ENCODE data around the gene CREB3L2.

The CREB3L2 gene

DNA sequence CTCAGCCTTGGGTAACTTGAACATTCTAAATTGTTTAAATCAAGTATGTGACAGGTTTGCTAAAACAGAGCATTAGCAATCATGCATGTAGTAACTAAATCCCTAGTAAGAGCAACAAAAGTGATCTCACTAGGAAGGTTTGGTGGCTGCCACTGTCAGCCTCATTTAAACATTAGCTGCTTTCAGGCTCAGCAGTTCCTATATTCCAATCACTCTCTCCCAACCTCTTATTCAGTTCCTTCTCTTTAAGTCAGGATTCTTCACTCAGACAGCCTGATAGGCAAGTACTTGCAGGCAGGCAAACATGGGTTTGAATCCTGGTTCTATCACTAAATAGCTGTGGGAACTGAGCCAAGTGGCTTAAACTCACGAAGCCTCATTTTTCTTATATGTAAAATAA, 3.6 kb downstream of the CREB3L2 start:
- H3K4me3 ChIP-seq (replicated peaks; ENCODE audit: low read depth, low read length), result no peak overlapping the region

DNA sequence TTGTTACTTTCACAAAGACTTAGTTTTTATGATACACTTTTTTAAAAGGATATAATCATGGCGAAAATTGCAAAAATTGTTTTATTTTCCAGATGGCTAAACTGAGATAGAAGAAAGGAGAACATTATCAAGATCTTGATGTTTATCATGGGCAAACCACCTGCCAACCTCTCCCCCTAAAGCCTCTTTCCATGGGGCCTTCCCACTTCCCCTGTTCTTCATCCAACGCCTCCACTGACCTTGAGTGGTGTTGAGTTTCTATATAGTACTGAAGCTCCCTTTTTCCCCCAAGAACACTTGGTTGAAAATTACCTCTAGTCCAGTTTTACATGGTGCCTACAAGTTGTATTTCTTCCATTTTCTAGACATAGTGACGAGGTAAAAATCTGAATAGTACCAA, 5.0 kb downstream of the CREB3L2 start:
- no peak for DNase-seq (ENCODE audit: low read depth)
- TF ChIP-seq, protein P1, sequence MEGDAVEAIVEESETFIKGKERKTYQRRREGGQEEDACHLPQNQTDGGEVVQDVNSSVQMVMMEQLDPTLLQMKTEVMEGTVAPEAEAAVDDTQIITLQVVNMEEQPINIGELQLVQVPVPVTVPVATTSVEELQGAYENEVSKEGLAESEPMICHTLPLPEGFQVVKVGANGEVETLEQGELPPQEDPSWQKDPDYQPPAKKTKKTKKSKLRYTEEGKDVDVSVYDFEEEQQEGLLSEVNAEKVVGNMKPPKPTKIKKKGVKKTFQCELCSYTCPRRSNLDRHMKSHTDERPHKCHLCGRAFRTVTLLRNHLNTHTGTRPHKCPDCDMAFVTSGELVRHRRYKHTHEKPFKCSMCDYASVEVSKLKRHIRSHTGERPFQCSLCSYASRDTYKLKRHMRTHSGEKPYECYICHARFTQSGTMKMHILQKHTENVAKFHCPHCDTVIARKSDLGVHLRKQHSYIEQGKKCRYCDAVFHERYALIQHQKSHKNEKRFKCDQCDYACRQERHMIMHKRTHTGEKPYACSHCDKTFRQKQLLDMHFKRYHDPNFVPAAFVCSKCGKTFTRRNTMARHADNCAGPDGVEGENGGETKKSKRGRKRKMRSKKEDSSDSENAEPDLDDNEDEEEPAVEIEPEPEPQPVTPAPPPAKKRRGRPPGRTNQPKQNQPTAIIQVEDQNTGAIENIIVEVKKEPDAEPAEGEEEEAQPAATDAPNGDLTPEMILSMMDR (IDR thresholded peaks at IDR 0.05; ENCODE audit: low read length, missing control alignments), result no peak
- H3K4me3 ChIP-seq (replicated peaks; ENCODE audit: low read depth, low read length), result no peak overlapping the region

More for the DNA sequence above, 3.6 kb downstream of the CREB3L2 start:
- TF ChIP-seq, protein P1 (IDR thresholded peaks at IDR 0.05; ENCODE audit: low read length, missing control alignments), result no peak
- DNase-seq (ENCODE audit: low read depth), result no peak

DNA sequence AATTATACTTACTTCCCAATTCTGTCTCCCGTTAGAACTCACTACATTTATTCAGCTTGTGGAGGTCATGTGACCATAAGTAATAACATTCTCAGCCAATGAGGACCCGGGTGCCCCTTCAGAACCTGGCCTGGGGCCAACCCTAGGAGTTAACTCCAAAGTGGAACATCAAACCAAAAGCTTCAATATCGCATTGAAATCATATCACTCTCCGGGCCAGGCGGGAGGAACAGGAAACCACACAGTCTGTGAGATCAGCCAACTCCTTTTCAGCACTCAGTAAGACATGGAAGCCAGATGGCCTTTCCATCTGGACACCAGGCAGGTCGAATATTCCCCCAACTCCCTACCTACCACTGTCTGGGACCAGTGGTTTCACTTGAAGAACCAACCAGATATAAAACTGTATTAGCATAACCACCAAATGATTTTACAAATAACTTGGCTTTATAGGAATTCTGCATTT, 5.5 kb downstream of the CREB3L2 start:
- DNase-seq (ENCODE audit: low read depth), result peak; percentile 93
- H3K4me3 ChIP-seq (replicated peaks; ENCODE audit: low read depth, low read length), result no peak overlapping the region
- TF ChIP-seq, protein P1 (IDR thresholded peaks at IDR 0.05; ENCODE audit: low read length, missing control alignments), result no peak

DNA sequence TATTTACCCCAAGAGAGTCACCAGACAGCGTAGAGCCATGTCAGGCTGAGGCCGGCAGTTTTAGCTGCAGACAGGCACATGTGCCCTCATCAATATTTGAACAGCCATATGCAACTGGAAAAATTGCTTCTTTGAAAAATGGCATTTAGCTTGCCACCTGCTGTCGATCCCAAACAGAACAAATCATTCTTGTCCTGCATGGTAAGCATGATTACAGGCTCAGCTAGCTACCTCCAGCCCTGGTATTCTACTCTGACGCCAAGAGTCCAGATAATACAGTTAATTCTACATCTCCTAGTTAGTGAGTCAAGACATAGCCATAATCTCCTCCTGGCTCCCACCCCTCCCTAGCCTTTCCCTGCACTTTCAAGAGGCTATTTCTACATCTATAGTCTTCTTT, 7.7 kb downstream of the CREB3L2 start:
- TF ChIP-seq, protein P1 (IDR thresholded peaks at IDR 0.05; ENCODE audit: low read length, missing control alignments), result no peak
- no peak overlapping the region for H3K4me3 ChIP-seq (replicated peaks; ENCODE audit: low read depth, low read length)
- DNase-seq (ENCODE audit: low read depth), result peak; percentile 38

DNA sequence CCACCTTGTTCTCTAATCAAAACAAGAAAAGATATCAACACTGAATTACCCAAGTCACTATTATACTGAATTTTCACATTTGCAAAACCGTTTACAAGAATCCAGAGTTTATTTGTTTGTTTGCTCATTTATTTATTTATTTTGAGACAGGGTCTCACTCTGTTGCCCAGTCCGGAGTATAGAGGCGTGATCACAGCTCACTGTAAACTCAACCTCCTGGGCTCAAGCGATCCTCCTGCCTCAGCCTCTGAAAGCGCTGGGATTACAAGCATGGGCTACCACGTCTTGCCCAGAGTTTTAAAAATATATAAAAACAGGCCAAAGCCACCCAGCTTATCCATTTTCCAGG, 8.5 kb downstream of the CREB3L2 start:
- TF ChIP-seq, protein P1 (IDR thresholded peaks at IDR 0.05; ENCODE audit: low read length, missing control alignments), result no peak
- H3K4me3 ChIP-seq (replicated peaks; ENCODE audit: low read depth, low read length), result no peak overlapping the region
- DNase-seq (ENCODE audit: low read depth), result no peak

DNA sequence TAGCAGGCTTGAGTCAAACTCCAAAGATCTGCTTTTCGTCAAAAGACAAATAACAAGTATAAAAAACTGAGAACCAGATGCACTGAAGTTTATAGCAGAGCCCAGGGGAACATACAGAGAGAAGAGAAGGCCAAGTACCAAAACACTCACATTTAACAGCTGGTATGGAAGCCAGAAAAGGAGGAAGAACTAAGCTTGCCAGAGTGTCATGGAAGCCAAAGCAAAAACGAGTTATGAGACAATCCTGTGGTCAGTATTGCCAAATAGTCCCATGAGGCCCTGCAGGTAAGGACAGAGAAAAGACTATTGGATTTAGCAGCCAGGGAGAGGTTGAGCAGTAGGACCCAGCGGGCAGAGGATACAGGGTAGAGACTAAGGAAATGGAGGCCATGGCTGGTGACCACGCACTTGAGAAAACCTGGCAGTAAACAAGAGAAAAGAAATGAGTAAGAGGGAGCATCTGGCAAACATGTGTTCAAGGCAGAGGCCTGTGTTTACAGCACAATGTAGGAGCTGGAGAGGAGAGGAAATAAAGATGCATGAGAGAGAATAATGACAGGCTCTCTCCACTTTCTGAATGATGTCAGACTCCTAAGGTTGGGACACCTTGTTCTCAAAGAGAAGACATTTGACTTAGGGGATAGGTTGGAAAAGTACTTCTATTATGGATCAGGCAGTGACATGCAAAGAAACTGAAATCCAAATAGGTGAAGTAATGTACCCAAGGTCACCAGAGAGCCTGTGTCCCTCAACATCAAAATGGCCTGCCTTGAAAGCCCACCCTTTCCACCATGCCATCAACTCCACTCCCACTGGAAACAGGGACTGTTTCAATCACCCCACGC, 9.1 kb downstream of the CREB3L2 start:
- TF ChIP-seq, protein P1 (IDR thresholded peaks at IDR 0.05; ENCODE audit: low read length, missing control alignments), result no peak
- peak; percentile 98 for DNase-seq (ENCODE audit: low read depth)
- H3K4me3 ChIP-seq (replicated peaks; ENCODE audit: low read depth, low read length), result peak overlapping the region; percentile 30

Data from fibroblast of pulmonary artery (primary cell).